Ovary (tissue), 9 donors: ENCODE data around the gene NOX3. TPM values are rescaled to one million over a fixed set of nuclear protein-coding genes. Genes with fewer than 3 reads are reported as not detected.

Source experiments
- DNase-seq, 5 donors: peaks; one replicate each; pipeline ENCODE4 v3.0.0-alpha.2; 2019 to 2020
- H3K27ac ChIP-seq, 2 donors: fragments of 200-600 bp; one replicate each; pipeline versions ENCODE4 v1.5.1 to v1.8.0; 2019 to 2022
- H3K27me3 ChIP-seq: fragments of 200-600 bp; one replicate; pipeline ENCODE4 v1.8.0; 2022
- H3K36me3 ChIP-seq: fragments of 200-600 bp; sonication (generic); one replicate; pipeline ENCODE4 v1.5.1; 2019
- H3K4me1 ChIP-seq: one replicate; pipeline ENCODE4 v1.8.1; 2013; ENCODE audit warnings: mild to moderate bottlenecking, moderate library complexity; ENCODE audit not compliant: insufficient read depth
- H3K4me3 ChIP-seq: fragments of 200-600 bp; sonication (generic); one replicate; pipeline ENCODE4 v1.5.1; 2017
- H3K9me3 ChIP-seq, 2 donors: fragments of 200-600 bp in 1 of 2; sonication (generic) in 1 of 2; one replicate each; pipeline versions ENCODE4 v1.5.1 to v1.8.1; 2013 to 2019; ENCODE audit warnings: mild to moderate bottlenecking in 1 of 2, moderate library complexity in 1 of 2
- CTCF ChIP-seq, 3 donors: fragments of 450-650 bp in 2 of 3; fragments of 200-600 bp in 1 of 3; IDR thresholded peaks; one replicate each; pipeline versions ENCODE4 v1.5.1 to v1.8.0; 2016 to 2022; ENCODE audit warnings: antibody characterized with exemption in 3 of 3, mild to moderate bottlenecking in 1 of 3
- EP300 ChIP-seq: sonication (generic); formaldehyde crosslinking; IDR thresholded peaks from one replicate; pipeline ENCODE4 v1.6.1; 2017; ENCODE audit warnings: antibody characterized with exemption
- POLR2A ChIP-seq: fragments of 450-650 bp; IDR thresholded peaks from one replicate; pipeline ENCODE4 v1.6.1; 2017; ENCODE audit warnings: antibody characterized with exemption, mild to moderate bottlenecking, moderate library complexity
- WGBS, 3 donors: extraction: QIAGEN DNeasy Blood & Tissue Kit in 1 of 3; methylation state at CpG; one replicate each; pipeline versions ENCODE4 v1.1.5 to v1.1.7; 2013 to 2017; 5-methylcytosine and 5-hydroxymethylcytosine counted together
- intact Hi-C, 4 donors: fragments of 100-400 bp; cut with DNase I; formaldehyde crosslinking; loops; one replicate each; pipeline versions ENCODE4 v1.11.0 to v1.15.1; 2022 to 2023
- polyA plus RNA-seq, 2 donors: library from polyadenylated mRNA; stranded (reverse); fragments of 200-250 nt in 1 of 2; fragments of 350-450 nt in 1 of 2; fragmentation: Illumina TruSeq in 1 of 2; extraction: RNeasy Lipid Tissue Mini Kit (QIAGEN cat#74804) in 1 of 2; gene quantifications; one replicate each; pipeline ENCODE4 v1.2.3, GENCODE V29; 2013 to 2014
- total RNA-seq, 7 donors: library from RNA; depleted of rRNA in 2 of 7; stranded (reverse); fragments of >200 nt in 2 of 7; fragmentation: NEBNext Ultra II Directional in 3 of 7; extraction: Animal tissue kit (Norgen Biotek cat#: 25700) in 3 of 7; gene quantifications; one replicate each; pipeline versions ENCODE4 v1.1.0 to v1.2.4, GENCODE V29; 2016 to 2023
- donor health status: DM: no; HTN: no; CAD: no; lungs with moderate emphysema.
- donor health status: DM: no; HTN: no; CAD: no.
- donor health status: Bipolar disorder and iron deficiency.
- donor health status: DM: yes; HTN: yes; CAD: no.
- donor health status: DM: no; HTN: no; CAD: no.
- donor health status: DM: yes; HTN: yes; CAD: no.

Gene NOX3
- total and polyA plus RNA-seq, 9 donors, result not detected

DNA sequence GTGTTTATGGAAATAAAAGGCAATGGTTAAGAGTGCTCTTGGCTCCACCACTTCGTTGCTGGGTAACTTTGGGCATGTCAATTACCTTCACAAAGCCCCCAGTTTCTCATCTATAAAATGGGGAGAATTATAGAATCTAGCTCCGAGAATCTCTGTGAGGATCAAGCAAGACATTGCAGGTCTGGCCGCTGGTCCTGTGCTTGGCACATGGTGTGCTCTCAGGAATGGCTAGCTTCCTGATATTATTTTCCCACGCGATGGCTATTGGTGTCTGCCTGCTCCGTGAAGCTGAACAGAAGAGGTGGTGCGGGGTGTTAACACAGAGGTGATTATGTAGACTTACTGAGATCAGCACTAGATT is 57.0 kb downstream of the NOX3 start:
- Histone ChIP-seq H3K4me3 (no peak overlapping the region), H3K27ac (no peak overlapping the region), H3K36me3 (no peaks in the 10 kb centered on the region), H3K4me1 (no peaks in the 10 kb centered on the region), H3K27me3 (no peaks in the 10 kb centered on the region), H3K9me3 (no peaks in the 10 kb centered on the region)
- intact Hi-C loops, result no loop called here
- WGBS, 3 donors, result 79 to 89% (median 85%) methylated on average over 7 of the region's 7 CpGs
- no peak for DNase-seq
- TF ChIP-seq CTCF (IDR thresholded peaks at IDR 0.05) (no peak), POLR2A (no peak), EP300 (no peak)

- Histone ChIP-seq H3K4me3 (no peak overlapping the region), H3K9me3 (no peaks in the 10 kb centered on the region), H3K36me3 (no peaks in the 10 kb centered on the region), H3K27me3 (no peaks in the 10 kb centered on the region), H3K4me1 (no peaks in the 10 kb centered on the region), H3K27ac (no peak overlapping the region)
- DNase-seq, result no peak
- TF ChIP-seq CTCF (IDR thresholded peaks at IDR 0.05) (no peak), EP300 (no peak), POLR2A (no peak)
- 51 to 66% (median 64%) methylated on average over 3 of the region's 3 CpGs for WGBS, 3 donors
- intact Hi-C loops, result no loop called here
Observed at GRCh38 chr6:155398221-155398620, 57.4 kb downstream of the NOX3 start.

- 55 to 85% (median 79%) methylated on average over 3 of the region's 3 CpGs for WGBS, 3 donors
- Histone ChIP-seq H3K27me3 (no peaks in the 10 kb centered on the region), H3K36me3 (no peaks in the 10 kb centered on the region), H3K9me3 (no peaks in the 10 kb centered on the region), H3K27ac (no peak overlapping the region), H3K4me3 (no peak overlapping the region), H3K4me1 (no peaks in the 10 kb centered on the region)
- TF ChIP-seq POLR2A, result no peak
- no peak for TF ChIP-seq EP300
- TF ChIP-seq CTCF (IDR thresholded peaks at IDR 0.05), result no peak
- intact Hi-C loops, result no loop called here
- no peak for DNase-seq
Observed at GRCh38 chr6:155397172-155397705, 58.4 kb downstream of the NOX3 start.

GRCh38 chr6:155396605-155397004 is 59.0 kb downstream of the NOX3 start:
- H3K27me3 ChIP-seq, result no peaks in the 10 kb centered on the region
- H3K9me3 ChIP-seq, result no peaks in the 10 kb centered on the region
- intact Hi-C loops, result no loop called here
- no peaks in the 10 kb centered on the region for H3K36me3 ChIP-seq
- H3K4me1 ChIP-seq, result no peaks in the 10 kb centered on the region
- no peak for TF ChIP-seq POLR2A
- TF ChIP-seq EP300, result no peak
- no peak for TF ChIP-seq CTCF (IDR thresholded peaks at IDR 0.05)
- no peak overlapping the region for H3K4me3 ChIP-seq
- 91 to 96% (median 92%) methylated on average over 5 of the region's 5 CpGs for WGBS, 3 donors
- DNase-seq, result no peak
- H3K27ac ChIP-seq, result no peak overlapping the region
